Muscle layer of duodenum (tissue), 2 donors: ENCODE results near the gene PRKCQ.
"Not testable (repeated sequence)": the region's sequence is repeated elsewhere in the genome, so short reads cannot be mapped to it uniquely, and the experiment has no call there.

ENCODE experiments used
- H3K27ac ChIP-seq: one replicate; pipeline ENCODE4 v1.7.0; 2013; ENCODE audit warnings: mild to moderate bottlenecking, low read length
- H3K27me3 ChIP-seq: one replicate; pipeline ENCODE4 v1.7.0; 2013; ENCODE audit warnings: low read depth, mild to moderate bottlenecking, control low read depth, low read length
- H3K36me3 ChIP-seq, 2 donors: one replicate each; pipeline ENCODE4 v1.7.0; 2013; ENCODE audit warnings: low read length in 2 of 2, control low read depth in 1 of 2, mild to moderate bottlenecking in 1 of 2; ENCODE audit not compliant: insufficient read depth in 2 of 2, control insufficient read depth in 1 of 2
- H3K4me1 ChIP-seq, 2 donors: one replicate each; pipeline ENCODE4 v1.7.0; 2013; ENCODE audit warnings: low read length in 2 of 2, mild to moderate bottlenecking in 2 of 2, control low read depth in 1 of 2, moderate library complexity in 1 of 2; ENCODE audit not compliant: insufficient read depth in 2 of 2, control insufficient read depth in 1 of 2
- H3K4me3 ChIP-seq, 2 donors: one replicate each; pipeline ENCODE4 v1.7.0; 2013; ENCODE audit warnings: low read length in 2 of 2, low read depth in 1 of 2, mild to moderate bottlenecking in 1 of 2
- H3K9me3 ChIP-seq, 2 donors: one replicate each; pipeline ENCODE4 v1.7.0; 2013; ENCODE audit warnings: low read length in 2 of 2, control low read depth in 1 of 2, mild to moderate bottlenecking in 1 of 2; ENCODE audit not compliant: control insufficient read depth in 1 of 2
- donor health status: healthy.

Gene PRKCQ

DNA sequence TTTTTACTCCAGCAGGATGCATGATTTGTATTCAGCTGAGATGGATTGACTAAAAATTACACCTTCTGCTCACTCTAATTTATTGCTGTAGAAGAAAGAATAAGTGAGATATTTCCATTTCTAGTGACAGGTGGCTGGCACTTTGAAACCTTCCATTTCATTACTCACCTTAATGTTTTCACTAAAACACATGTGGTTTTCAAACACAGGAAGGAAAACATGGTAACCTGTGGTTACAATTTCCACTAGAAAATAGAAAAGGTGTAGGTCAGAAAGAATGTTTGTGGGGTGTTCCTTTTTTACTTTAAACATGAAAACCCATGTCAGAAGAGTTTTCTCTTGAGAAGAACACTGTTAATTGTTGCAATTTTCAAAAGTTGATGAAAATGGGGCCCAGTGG is 12.0 kb upstream of the PRKCQ start:
- Histone ChIP-seq H3K4me1 (no peaks in the 10 kb centered on the region), H3K9me3 (no peaks in the 10 kb centered on the region), H3K27ac (no peak overlapping the region), H3K27me3 (no peaks in the 10 kb centered on the region), H3K36me3 (no peaks in the 10 kb centered on the region), H3K4me3 (no peak overlapping the region)

DNA sequence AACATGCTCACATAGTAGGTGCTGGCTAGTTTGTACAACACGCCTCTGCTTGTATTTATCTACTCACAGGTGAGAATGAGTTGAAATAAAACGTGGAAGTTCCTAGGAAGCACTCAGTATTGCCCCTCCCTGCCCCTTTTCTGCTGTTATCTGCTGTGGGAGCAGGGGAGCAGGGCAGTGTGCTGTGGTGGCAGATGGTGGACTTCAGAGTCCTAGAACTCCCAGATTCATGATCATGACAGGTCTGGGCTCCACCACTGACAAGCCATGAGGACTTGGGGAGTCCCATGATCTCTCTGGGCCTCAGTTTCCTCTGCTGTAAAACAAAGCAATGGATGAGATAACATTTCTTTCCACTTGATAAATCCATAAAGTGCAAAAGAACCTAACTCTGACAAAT is 11.6 kb upstream of the PRKCQ start:
- no peaks in the 10 kb centered on the region for H3K27me3 ChIP-seq
- H3K9me3 ChIP-seq, result no peaks in the 10 kb centered on the region
- no peak overlapping the region for H3K4me3 ChIP-seq
- H3K27ac ChIP-seq, result no peak overlapping the region
- H3K36me3 ChIP-seq, result no peaks in the 10 kb centered on the region
- H3K4me1 ChIP-seq, result no peaks in the 10 kb centered on the region

DNA sequence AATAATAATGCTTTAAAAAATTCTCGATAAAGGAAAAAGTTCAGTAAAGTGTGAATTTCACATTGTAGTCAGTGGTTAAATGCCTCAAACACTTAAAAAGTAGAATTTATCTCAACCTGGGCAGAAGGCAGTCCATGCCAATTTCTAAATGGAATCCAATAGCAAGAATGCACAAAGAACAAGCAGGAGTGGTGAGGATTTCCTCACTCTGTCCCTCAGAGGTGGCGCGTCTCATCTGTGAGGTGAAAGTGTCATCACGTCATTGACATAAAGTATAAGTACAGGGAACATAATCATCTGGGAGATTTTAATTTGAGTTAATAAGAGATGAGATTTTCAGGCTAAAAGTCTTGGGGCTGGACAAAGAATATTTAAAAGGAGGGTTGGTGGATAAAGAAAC is 10.0 kb upstream of the PRKCQ start:
- Histone ChIP-seq H3K9me3 (no peaks in the 10 kb centered on the region), H3K27ac (no peak overlapping the region), H3K4me1 (no peaks in the 10 kb centered on the region), H3K4me3 (no peak overlapping the region), H3K27me3 (no peaks in the 10 kb centered on the region), H3K36me3 (no peaks in the 10 kb centered on the region)

DNA sequence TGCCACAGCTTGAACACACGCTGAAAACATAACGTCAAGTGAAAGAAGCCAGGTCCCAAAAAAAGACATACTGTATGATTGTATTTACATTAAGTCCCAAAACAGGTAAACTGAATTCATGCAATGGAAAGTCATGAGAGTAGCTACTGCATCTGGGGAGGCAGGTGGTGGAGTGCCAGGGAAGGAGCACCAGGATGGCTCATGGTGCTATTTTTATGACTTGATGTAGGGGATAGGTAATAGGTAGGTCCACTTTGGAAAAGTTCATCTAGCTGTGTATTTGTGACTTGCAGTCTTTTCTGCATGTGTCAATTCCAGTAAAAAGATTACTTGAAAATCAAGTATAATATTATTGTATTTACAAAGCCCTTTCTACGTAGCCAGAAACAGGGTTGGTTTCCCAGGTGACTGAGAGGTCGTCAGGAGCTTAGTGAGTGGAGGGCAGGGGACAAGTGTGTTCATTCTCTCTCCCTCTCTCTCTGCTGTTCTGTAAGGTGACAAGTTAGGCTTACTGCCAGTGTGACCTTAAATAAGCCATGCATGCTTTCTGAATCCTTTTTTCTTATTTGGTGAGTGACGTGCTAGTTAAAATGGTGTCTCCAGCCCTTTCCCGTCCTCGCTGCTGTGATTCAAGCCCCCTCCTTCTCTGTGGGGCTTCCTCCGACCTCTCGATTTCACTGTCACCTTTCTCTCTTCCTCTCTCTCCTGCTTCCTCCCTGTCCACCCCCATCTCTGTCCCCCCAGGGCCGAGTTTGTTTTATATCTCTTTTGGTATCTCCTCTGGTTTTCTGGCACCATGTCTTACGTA is 9.4 kb upstream of the PRKCQ start:
- H3K36me3 ChIP-seq, result no peaks in the 10 kb centered on the region
- H3K27me3 ChIP-seq, result no peaks in the 10 kb centered on the region
- no peaks in the 10 kb centered on the region for H3K9me3 ChIP-seq
- no peak overlapping the region for H3K4me3 ChIP-seq
- H3K27ac ChIP-seq, result no peak overlapping the region
- H3K4me1 ChIP-seq, result no peaks in the 10 kb centered on the region

DNA sequence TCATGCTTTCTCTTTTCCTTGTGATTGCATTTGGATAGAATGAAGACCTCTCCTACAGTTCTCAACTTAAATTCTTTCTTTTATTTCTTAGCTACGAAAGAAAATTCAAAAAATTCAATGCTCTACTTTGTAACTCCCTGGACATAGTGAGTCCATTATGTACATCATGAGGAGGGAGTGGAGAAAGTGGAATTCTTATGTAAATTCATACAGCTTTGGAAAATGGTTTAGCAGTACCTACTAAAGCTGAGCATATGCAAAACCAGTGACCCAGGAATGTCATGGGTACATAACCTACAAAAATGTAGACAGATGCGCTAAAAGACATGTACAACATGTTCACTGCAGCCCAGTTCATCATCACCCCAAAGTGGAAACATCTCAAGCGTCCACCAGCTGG is 8.8 kb upstream of the PRKCQ start:
- Histone ChIP-seq H3K36me3 (no peaks in the 10 kb centered on the region), H3K27ac (no peak overlapping the region), H3K4me3 (no peak overlapping the region), H3K27me3 (no peaks in the 10 kb centered on the region), H3K4me1 (no peaks in the 10 kb centered on the region), H3K9me3 (no peaks in the 10 kb centered on the region)

DNA sequence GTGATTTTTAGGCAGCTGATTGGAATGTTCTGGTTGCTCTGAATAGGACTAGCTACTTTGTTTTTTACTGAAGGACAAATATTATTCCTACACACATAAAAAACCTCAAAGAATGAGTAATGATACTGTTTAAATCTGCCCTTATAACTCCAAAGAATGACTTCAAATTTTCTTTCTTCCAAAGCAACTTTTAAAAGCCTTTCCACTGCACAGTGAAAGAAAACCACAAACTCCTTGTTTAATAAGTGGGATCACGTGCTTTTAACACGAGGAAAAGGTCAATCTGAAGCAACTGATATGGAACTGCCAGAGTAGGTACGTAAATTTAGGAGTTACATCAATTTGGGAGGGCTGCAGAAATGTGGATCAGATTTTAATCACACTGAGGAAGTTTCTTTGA is 8.0 kb upstream of the PRKCQ start:
- H3K27me3 ChIP-seq, result no peaks in the 10 kb centered on the region
- H3K9me3 ChIP-seq, result no peaks in the 10 kb centered on the region
- H3K4me3 ChIP-seq, result no peak overlapping the region
- H3K4me1 ChIP-seq, result no peaks in the 10 kb centered on the region
- no peaks in the 10 kb centered on the region for H3K36me3 ChIP-seq
- H3K27ac ChIP-seq, result no peak overlapping the region

DNA sequence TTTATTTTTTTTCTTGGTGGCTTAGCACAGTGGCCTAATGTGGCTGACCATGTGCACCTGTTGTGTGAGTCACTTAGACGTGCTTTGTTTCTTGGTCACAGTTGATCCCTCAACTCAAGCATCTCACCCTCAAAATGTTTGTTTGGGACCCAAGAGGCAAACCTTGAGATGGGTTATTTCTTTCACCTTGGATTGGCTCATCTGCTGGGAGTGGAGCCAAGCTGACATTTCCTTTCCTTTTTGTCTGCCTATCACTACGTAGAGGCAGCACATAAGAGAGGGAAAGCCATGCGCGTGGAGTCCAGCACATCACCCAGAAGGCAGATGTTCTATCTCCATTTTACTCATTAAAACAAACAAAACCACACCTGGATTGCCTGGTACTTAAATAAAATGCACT is 6.4 kb upstream of the PRKCQ start:
- Histone ChIP-seq H3K4me1 (no peaks in the 10 kb centered on the region), H3K36me3 (no peaks in the 10 kb centered on the region), H3K27ac (no peak overlapping the region), H3K4me3 (no peak overlapping the region), H3K27me3 (no peaks in the 10 kb centered on the region), H3K9me3 (no peaks in the 10 kb centered on the region)

DNA sequence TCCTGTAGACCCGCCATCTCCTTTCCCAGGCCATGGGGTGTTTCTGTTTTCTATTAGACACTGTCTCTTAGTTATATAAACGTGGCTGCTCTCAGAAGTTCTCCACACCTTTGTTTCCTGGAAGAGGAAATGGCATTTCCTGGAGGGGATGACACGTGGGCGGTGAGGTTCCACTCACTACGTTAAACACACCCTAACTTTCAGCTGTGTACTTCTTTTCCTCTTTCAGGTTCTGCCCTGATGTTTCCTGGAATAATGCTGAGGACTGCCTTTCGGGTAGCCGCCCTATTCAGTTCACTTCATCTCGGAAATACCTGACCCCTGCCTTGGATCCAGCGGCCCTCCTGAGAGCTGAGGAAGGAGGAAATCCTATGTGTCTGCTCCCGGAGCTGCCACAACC is 3.4 kb upstream of the PRKCQ start:
- H3K27me3 ChIP-seq, result peaks cover 6% of the 10 kb centered on the region
- peaks cover 0 to 8% of the 10 kb centered on the region in 2 donors for H3K4me1 ChIP-seq
- no peaks in the 10 kb centered on the region for H3K9me3 ChIP-seq
- H3K27ac ChIP-seq, result no peak overlapping the region
- H3K36me3 ChIP-seq, result no peaks in the 10 kb centered on the region
- H3K4me3 ChIP-seq, result no peak overlapping the region

DNA sequence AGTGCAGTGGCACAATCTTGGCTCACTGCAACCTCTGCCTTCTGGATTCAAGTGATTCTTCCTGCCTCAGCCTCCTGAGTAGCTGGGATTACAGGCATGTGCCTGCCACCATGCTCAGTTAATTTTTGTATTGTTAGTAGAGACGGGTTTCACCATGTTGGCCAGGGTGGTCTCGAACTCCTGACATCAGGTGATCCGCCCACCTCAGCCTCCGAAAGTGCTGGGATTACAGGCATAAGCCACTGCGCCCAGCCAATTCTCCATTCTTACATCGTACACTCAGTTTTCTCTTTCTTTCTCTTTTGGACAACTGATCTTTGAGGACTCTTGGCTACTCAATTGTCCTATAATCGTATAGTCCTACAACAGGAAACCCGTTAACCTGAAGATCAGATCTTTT is 2.8 kb upstream of the PRKCQ start:
- not testable (repeated sequence) for H3K36me3 ChIP-seq, H3K4me3 ChIP-seq, H3K9me3 ChIP-seq, H3K4me1 ChIP-seq, H3K27ac ChIP-seq
- H3K27me3 ChIP-seq, result peaks cover 12% of the 10 kb centered on the region

DNA sequence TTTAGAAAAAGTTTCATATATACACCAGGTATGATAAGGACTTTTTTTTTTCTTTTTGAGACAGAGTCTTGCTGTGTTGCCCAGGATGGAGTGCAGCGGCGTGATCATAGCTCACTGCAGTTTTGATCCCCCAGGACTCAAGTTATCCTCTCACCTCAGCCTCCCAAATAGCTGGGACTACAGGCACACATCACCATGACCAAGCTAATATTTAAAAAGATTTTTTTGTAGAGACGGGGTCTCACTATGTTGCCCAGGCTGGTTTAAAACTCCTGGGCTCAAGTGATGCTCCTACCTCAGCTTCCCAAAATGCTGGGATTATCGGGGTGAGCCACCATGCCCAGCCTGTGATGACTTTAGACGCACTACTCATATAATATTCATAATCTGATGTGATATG is 2.2 kb upstream of the PRKCQ start:
- no peaks in the 10 kb centered on the region for H3K36me3 ChIP-seq
- no peak overlapping the region for H3K27ac ChIP-seq
- H3K27me3 ChIP-seq, result peaks cover 12% of the 10 kb centered on the region
- no peaks in the 10 kb centered on the region for H3K9me3 ChIP-seq
- H3K4me3 ChIP-seq, result no peak overlapping the region
- H3K4me1 ChIP-seq, result peaks cover 0 to 8% of the 10 kb centered on the region in 2 donors

DNA sequence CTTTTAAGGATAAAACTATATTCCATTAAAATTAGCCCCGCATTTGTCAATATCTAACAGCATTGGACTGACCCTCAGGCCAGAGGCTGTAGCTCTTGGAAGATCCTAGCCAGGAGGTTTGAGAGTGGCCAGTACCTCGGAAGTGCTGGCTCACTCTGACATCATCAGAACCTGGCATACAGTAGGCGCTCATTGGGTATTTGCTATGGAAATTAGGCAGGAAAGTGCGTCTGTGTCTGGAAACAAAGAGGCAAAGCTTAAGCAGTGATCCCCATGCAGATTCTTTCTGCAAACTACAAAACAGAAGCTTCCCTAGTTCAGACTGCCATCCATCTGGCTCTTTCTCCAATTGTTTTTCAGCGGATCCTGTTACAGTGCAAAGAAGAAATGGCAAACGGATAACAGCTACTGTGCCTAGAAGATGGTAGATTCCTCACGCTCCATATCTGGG is 1.7 kb upstream of the PRKCQ start:
- Histone ChIP-seq H3K27ac (no peak overlapping the region), H3K4me3 (no peak overlapping the region), H3K27me3 (peaks cover 12% of the 10 kb centered on the region), H3K9me3 (no peaks in the 10 kb centered on the region), H3K36me3 (no peaks in the 10 kb centered on the region), H3K4me1 (peaks cover 0 to 8% of the 10 kb centered on the region in 2 donors)

DNA sequence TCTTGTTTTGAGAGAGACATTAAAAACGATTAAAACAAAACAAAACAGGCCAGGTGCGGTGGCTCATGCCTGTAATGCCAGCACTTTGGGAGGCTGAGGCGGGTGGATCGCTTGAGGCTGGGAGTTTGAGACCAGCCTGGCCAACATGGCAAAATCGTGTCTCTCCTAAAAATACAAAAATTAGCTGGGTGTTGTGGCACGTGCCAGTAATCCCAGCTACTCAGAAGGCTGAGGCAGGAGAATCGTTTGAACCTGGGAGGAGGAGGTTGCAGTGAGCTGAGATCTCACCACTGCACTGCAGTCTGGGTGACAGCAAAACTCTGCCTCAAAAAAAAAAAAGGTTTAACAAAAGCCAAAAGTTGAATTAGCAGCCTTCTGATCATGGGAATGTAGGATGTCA is 1.1 kb upstream of the PRKCQ start:
- not testable (repeated sequence) for H3K27ac ChIP-seq
- peak overlapping the region; percentile 71 to 76 for H3K4me3 ChIP-seq

More for the DNA sequence above, 1.1 kb upstream of the PRKCQ start:
- not testable (repeated sequence) for H3K4me1 ChIP-seq, H3K9me3 ChIP-seq, H3K36me3 ChIP-seq
- H3K27me3 ChIP-seq, result peaks cover 12% of the 10 kb centered on the region
